Measurements from ENCODE around the gene IRS1. TPM values are rescaled to one million over a fixed set of nuclear protein-coding genes. Genes with fewer than 3 reads are reported as not detected.

The IRS1 gene
- total RNA-seq, 1 donor from 2014 or later = 0.07 TPM

DNA sequence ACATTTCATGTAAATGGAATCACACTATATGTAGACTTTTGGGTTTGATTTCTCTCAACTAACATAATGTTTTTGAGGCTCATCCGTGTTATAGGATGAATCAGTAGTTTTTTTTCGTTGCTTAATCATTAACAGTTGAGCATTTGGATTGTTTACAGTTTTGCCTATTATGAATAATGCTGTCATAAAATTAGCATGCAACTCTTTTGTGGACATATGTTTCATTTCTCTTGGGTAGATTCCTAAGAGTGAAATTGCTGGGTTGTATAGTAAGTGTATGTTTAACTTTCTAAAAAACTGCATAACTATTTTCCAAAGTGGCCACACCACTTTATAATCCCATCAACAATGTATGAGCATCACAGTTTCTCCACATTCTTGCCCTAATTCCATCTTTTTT lies 28.6 kb upstream of the IRS1 start:
- no peak for DNase-seq (ENCODE audit: low read depth, low spot score)

DNA sequence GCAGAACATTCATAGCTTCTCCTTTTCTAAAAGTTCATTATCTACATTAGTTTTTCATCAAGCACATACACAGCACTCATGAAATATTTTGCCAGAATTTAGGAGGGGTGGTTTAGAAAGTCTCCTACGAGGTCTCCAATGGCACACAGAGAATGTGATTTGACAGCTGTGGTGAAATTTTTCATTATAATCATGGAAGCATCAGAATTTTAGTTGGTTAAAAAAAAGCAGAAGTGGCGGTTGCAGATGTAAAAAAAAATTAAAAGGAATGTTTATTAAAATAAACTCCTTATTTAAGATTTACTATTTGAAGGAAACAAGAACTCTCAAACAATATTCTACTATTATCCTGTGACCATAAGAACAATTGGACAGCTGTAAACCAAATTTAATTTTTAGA lies 25.4 kb upstream of the IRS1 start:
- no peak for DNase-seq (ENCODE audit: low read depth, low spot score)

DNA sequence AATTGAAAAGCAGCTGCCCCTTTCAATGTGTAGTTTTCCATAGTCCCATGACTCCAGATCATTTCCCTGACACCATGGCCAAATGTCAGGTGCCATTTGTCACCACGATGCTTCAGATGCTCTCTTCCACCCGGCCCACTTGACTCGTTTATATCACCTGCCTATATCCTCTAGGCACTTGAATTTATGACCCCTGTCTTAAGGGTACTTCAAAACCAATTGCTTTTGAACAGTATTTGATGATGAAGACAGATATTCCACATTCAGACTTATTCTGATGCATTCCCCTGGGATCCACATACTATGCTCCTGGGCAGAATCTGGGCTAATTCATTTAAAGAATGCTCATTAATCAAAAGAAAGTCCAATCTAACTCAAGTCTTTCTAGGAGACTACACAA lies 19.3 kb upstream of the IRS1 start:
- DNase-seq (ENCODE audit: low read depth, low spot score) = no peak

- DNase-seq (ENCODE audit: low read depth, low spot score) = no peak
Observed at GRCh38 chr2:226813148-226813701, 13.6 kb upstream of the IRS1 start.

DNA sequence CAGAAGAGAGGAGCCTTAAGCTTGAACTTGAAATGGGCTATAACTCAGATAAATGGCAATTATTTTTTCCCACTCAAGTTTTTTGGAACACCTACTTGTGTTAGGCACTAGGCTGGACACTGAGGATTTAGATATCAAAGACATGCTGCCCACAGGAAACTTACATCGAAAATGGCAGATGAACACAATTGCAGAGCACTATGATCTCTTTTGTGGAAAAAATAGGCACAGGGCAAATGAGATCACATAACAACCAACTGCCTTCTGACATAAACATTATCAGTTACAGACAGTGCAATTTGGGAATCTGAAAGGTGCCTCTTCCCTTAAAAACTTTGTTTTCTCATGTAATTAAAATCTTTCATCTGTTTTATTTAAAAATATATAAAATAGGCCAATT lies 3.8 kb upstream of the IRS1 start:
- no peak for DNase-seq (ENCODE audit: low read depth, low spot score)

DNA sequence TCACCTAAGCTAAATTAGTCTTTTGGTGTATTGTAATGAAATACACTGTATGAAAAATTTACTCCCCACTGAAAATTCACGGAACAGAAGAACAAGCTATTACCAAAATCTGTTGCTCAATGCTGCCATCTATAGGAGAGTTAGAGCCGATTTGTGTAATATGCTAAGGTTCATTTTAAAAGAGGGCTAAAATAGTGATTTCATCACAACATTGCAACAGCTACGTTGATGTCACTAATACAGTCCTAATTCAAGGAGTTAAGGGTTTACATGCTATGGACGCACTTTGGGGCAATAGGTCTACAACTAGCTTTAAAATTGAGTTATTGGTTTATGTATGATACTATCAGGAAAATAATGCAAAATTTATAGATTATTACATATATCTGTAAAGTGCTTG lies 3.0 kb upstream of the IRS1 start:
- DNase-seq (ENCODE audit: low read depth, low spot score) = peak; percentile 29

DNA sequence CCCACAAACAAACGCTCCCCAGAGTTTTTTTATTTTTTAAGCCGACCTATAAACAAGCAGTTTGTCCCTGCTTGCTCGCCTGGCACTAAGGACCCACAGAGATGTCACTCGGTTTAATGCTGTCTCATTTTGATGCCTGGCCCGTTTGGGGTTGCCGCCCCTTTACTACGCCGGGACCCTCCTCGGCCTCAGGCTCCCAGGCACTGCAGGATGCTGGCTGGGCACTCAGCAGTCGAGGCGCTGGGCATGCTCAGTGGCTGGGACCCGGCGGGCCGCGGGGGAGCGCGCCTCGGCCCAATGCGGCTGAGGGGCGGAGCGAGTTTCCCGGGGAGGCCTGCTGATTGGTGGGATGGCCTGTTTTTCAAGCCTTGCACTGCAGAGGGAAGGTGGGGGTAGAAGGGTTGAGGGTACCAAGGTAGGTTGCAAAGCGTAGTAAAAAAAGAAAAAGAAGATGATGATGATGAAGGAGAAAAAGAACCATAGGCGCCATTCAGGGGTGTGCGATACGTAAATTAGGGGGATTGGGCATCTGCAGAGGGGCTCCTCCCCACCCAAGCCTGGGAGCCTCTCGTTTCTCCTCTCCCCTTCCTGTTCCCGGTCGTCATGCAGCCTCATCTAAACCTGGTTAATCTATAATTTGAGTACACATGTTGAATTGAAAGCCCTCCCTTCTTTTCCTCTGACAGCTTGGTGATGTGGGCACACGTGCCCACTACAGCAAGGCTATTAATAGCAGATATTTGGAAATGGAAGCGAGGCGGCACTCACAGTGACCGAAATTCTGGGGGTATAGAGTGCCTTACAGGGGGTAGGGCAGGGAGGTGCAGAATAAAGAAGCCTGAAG lies 1.5 kb upstream of the IRS1 start:
- DNase-seq (ENCODE audit: low read depth, low spot score) = no peak

GRCh38 chr2:226799976-226800940 lies 638 bp upstream of the IRS1 start:
- DNase-seq (ENCODE audit: low read depth, low spot score) = no peak

DNA sequence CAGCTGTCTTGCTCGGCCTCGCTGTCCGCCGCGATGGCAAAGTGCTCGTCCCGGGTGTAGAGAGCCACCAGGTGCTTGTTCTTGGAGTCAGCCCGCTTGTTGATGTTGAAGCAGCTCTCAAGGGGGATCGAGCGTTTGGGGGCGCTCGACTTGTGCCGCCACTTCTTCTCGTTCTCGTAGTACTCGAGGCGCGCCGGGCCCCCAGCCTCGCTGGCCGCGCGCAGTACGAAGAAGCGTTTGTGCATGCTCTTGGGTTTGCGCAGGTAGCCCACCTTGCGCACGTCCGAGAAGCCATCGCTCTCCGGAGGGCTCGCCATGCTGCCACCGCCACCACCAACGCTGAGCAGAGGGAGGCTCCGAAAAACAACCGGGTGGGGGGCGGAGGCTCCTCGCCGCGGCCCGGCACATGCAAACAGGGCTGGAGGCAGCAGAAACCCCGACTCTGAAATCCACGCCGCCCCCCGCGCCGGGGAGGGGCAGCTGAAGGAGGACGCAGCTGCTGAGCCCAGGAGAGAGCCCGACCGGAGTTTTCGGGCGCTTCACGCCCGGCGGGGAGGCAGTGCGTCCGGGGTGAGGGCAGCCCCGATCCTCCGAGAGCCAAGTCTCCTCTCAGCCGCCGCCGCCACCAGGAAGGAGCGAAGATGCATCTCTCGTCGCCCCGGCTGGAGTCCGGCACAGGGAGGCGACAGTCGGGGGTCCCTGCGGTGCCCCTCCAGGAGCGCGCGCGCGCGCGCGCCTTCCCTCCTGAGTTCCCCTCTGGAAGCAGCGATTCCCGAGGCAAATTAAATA lies 1.0 kb downstream of the IRS1 start:
- no peak for DNase-seq (ENCODE audit: low read depth, low spot score)

DNA sequence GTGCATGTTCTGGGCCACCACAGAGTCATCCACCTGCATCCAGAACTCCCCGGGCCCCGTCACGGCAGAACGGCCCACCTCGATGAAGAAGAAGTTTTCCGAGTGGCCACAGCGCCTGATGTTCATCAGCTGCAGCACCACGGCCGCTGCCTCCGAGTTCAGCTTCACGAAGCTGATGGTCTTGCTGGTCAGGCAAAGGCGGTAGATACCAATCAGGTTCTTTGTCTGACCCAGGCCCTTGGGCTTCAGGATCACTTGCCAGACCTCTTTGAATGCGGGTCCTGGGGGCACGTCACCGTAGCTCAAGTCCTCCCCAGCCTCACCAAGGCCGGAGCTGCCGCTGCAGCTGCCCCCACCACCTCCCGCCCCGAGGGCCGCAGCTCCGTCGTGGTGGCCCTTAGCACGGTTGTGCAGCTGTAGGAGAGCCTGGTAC lies 1.6 kb downstream of the IRS1 start:
- no peak for DNase-seq (ENCODE audit: low read depth, low spot score)

GRCh38 chr2:226797289-226797988 lies 2.2 kb downstream of the IRS1 start:
- no peak for DNase-seq (ENCODE audit: low read depth, low spot score)

DNA sequence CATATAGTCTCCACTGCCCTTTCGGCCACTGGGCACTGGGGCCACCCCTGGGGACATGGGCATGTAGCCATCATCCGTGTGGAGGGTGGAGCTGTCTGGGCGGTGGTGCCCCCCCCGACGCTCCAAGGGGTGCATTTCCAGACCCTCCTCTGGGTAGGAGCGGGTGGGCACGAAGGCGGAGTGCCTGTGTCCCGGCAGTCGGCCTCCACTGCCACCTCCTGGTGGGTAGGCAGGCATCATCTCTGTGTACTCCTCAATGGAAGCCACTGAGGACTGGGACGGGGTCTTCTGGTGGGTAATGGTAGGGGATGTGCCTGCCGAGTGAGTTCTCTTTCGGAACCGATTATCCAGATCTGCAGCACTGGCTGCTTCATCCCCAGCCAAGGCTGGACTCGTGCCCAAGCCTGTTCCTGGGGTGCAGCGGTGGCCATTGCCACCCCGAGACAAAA lies 2.8 kb downstream of the IRS1 start:
- DNase-seq (ENCODE audit: low read depth, low spot score) = no peak

DNA sequence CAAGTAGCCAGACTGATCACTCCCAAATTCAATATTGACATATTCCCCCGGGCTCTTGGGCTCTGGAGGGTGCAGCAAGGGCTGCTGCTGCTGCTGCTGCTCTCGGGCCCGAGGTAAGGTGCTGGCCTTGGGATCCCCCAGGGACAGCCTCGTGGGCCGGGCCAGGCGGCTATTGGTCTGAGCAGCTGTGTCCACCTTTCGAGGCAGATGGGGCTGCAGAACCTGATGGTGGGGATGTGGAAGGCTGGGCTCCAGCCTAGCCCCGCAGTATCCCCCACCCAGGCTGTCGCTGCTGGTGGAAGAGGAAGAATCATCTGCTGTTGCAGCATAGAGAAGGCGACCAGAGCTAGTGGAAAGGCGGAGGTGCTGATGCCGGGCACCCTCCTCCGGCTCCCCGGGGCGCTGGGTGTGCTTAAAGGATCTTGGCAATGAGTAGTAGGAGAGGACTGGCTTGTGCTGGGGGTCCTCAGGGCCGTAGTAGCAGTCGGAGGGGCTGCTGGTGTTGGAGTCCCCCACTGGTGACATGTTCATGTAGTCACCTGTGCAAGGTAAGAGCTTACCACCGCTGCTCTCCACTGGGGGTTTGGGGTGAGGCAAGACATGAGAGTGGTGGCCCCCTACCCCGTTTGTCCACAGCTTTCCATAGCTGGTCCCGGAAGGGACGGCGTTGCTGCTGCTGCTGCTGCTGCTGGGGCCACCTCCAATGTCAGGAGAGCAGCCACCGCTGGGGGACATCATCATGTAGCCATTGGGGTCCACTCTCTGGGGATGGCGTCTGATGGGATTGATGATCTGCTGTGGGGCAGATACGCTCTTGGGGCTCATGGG lies 3.4 kb downstream of the IRS1 start:
- no peak for DNase-seq (ENCODE audit: low read depth, low spot score)

GRCh38 chr2:226795281-226796011 lies 4.2 kb downstream of the IRS1 start:
- DNase-seq (ENCODE audit: low read depth, low spot score) = no peak

- no peak for DNase-seq (ENCODE audit: low read depth, low spot score)
Observed at GRCh38 chr2:226794751-226795171, 4.9 kb downstream of the IRS1 start.

- no peak for DNase-seq (ENCODE audit: low read depth, low spot score)
Observed at GRCh38 chr2:226794196-226794661, 5.4 kb downstream of the IRS1 start.

DNA sequence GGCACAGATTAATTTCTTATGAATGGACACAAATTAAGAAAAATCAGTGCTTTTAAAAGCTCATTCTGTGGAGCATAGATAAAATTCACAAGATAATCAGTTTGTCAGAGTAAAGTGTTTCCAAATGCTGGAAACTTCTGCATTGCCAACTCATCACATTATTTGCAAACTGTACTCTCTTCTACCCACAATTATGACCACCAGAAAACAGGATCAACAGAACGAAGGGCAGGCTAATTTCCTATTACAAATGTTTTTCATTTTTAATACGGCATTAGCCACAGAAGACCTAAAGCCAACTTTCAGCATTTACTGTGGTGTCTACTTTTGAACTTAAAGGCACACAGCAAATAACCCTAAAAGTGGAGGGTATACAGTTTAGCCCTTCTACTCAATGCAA lies 6.0 kb downstream of the IRS1 start:
- DNase-seq (ENCODE audit: low read depth, low spot score) = no peak

DNA sequence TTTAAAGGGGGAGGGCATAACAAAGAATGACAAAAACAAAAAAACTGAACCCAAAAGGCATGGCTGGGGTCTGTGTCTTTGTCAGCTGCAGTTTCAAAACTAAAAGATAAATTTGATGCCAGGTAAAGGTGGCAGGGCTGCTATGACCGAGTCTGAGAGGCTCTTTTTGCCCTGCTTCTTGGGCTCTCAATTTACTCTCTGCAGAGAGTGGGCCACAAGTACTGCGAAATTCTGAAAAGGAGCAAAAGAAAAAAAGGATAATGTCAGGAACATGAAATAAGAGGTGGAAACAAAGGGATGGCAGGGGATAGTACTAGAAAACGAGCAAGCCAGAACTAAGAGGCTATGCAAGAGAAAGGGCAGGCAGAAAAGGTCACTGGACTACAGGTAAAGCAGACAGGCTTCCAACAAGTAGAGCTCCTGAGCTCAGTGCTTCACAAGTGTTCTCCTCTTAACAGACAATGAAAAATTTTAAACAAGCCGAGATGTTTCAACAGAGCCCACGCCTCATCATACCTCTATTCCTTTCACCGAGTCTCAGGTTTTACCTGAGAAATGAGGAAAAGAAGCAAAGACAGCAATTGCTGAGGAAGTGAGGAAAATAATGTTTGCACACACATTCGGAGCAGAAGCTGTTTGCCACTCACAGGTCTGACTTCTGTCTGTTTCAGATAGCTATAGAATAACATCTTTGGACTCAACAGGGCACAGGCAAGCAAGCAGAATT lies 7.3 kb downstream of the IRS1 start:
- DNase-seq (ENCODE audit: low read depth, low spot score) = no peak
